Measurements from ENCODE around the gene PHIP.

Gene PHIP

GRCh38 chr6:79066828-79067227, 11.2 kb downstream of the PHIP start:
- Histone ChIP-seq H3K27me3 (ENCODE audit: control insufficient read depth in 1 of 2, insufficient read depth in 2 of 2, low read length in 2 of 2) (no peaks in the 10 kb centered on the region), H3K4me1 (ENCODE audit: insufficient read depth, low read length) (peaks cover 32% of the 10 kb centered on the region)

GRCh38 chr6:79066330-79066729, 11.7 kb downstream of the PHIP start:
- Histone ChIP-seq H3K27me3 (ENCODE audit: control insufficient read depth in 1 of 2, insufficient read depth in 2 of 2, low read length in 2 of 2) (no peaks in the 10 kb centered on the region), H3K4me1 (ENCODE audit: insufficient read depth, low read length) (peaks cover 28% of the 10 kb centered on the region), H3K9ac (ENCODE audit: low read length) (no peak overlapping the region), H3K4me3 (ENCODE audit: low read depth in 1 of 2, low read length in 2 of 2) (no peak overlapping the region), H3K9me3 (ENCODE audit: low read length) (no peaks in the 10 kb centered on the region), H3K36me3 (ENCODE audit: insufficient read depth, low read length) (no peaks in the 10 kb centered on the region), H3K27ac (ENCODE audit: low read depth, low read length) (no peak overlapping the region)

More at GRCh38 chr6:79066828-79067227, 11.2 kb downstream of the PHIP start:
- H3K4me3 ChIP-seq (ENCODE audit: low read depth in 1 of 2, low read length in 2 of 2): no peak overlapping the region
- no peaks in the 10 kb centered on the region for H3K9me3 ChIP-seq (ENCODE audit: low read length)
- no peak overlapping the region for H3K9ac ChIP-seq (ENCODE audit: low read length)
- H3K27ac ChIP-seq (ENCODE audit: low read depth, low read length): no peak overlapping the region
- H3K36me3 ChIP-seq (ENCODE audit: insufficient read depth, low read length): no peaks in the 10 kb centered on the region

- Histone ChIP-seq H3K4me3 (ENCODE audit: low read depth in 1 of 2, low read length in 2 of 2) (no peak overlapping the region), H3K27ac (ENCODE audit: low read depth, low read length) (no peak overlapping the region), H3K36me3 (ENCODE audit: insufficient read depth, low read length) (peaks cover 4% of the 10 kb centered on the region), H3K9me3 (ENCODE audit: low read length) (no peaks in the 10 kb centered on the region), H3K9ac (ENCODE audit: low read length) (no peak overlapping the region), H3K27me3 (ENCODE audit: control insufficient read depth in 1 of 2, insufficient read depth in 2 of 2, low read length in 2 of 2) (no peaks in the 10 kb centered on the region), H3K4me1 (ENCODE audit: insufficient read depth, low read length) (peaks cover 19% of the 10 kb centered on the region)
Observed at GRCh38 chr6:79065232-79065631, 12.8 kb downstream of the PHIP start.

GRCh38 chr6:79064635-79065034, 13.4 kb downstream of the PHIP start:
- Histone ChIP-seq H3K9me3 (ENCODE audit: low read length) (no peaks in the 10 kb centered on the region), H3K36me3 (ENCODE audit: insufficient read depth, low read length) (peaks cover 8% of the 10 kb centered on the region), H3K27me3 (ENCODE audit: control insufficient read depth in 1 of 2, insufficient read depth in 2 of 2, low read length in 2 of 2) (no peaks in the 10 kb centered on the region), H3K27ac (ENCODE audit: low read depth, low read length) (no peak overlapping the region), H3K9ac (ENCODE audit: low read length) (no peak overlapping the region), H3K4me3 (ENCODE audit: low read depth in 1 of 2, low read length in 2 of 2) (no peak overlapping the region), H3K4me1 (ENCODE audit: insufficient read depth, low read length) (peaks cover 15% of the 10 kb centered on the region)

GRCh38 chr6:79062708-79063107, 15.3 kb downstream of the PHIP start:
- Histone ChIP-seq H3K27me3 (ENCODE audit: control insufficient read depth in 1 of 2, insufficient read depth in 2 of 2, low read length in 2 of 2) (no peaks in the 10 kb centered on the region), H3K4me1 (ENCODE audit: insufficient read depth, low read length) (peaks cover 15% of the 10 kb centered on the region)

GRCh38 chr6:79057746-79058145, 20.3 kb downstream of the PHIP start:
- Histone ChIP-seq H3K36me3 (ENCODE audit: insufficient read depth, low read length) (peaks cover 19% of the 10 kb centered on the region), H3K27me3 (ENCODE audit: control insufficient read depth in 1 of 2, insufficient read depth in 2 of 2, low read length in 2 of 2) (no peaks in the 10 kb centered on the region), H3K9me3 (ENCODE audit: low read length) (no peaks in the 10 kb centered on the region), H3K4me1 (ENCODE audit: insufficient read depth, low read length) (no peaks in the 10 kb centered on the region), H3K9ac (ENCODE audit: low read length) (no peak overlapping the region), H3K27ac (ENCODE audit: low read depth, low read length) (no peak overlapping the region), H3K4me3 (ENCODE audit: low read depth in 1 of 2, low read length in 2 of 2) (no peak overlapping the region)

More at GRCh38 chr6:79062708-79063107, 15.3 kb downstream of the PHIP start:
- Histone ChIP-seq H3K36me3 (ENCODE audit: insufficient read depth, low read length) (peaks cover 19% of the 10 kb centered on the region), H3K4me3 (ENCODE audit: low read depth in 1 of 2, low read length in 2 of 2) (no peak overlapping the region), H3K9ac (ENCODE audit: low read length) (no peak overlapping the region), H3K27ac (ENCODE audit: low read depth, low read length) (no peak overlapping the region), H3K9me3 (ENCODE audit: low read length) (no peaks in the 10 kb centered on the region)

GRCh38 chr6:79056226-79056625, 21.8 kb downstream of the PHIP start:
- H3K27ac ChIP-seq (ENCODE audit: low read depth, low read length): no peak overlapping the region
- no peaks in the 10 kb centered on the region for H3K4me1 ChIP-seq (ENCODE audit: insufficient read depth, low read length)
- no peaks in the 10 kb centered on the region for H3K9me3 ChIP-seq (ENCODE audit: low read length)
- no peaks in the 10 kb centered on the region for H3K27me3 ChIP-seq (ENCODE audit: control insufficient read depth in 1 of 2, insufficient read depth in 2 of 2, low read length in 2 of 2)
- peaks cover 19% of the 10 kb centered on the region for H3K36me3 ChIP-seq (ENCODE audit: insufficient read depth, low read length)
- H3K9ac ChIP-seq (ENCODE audit: low read length): no peak overlapping the region
- no peak overlapping the region for H3K4me3 ChIP-seq (ENCODE audit: low read depth in 1 of 2, low read length in 2 of 2)

- Histone ChIP-seq H3K9ac (ENCODE audit: low read length) (no peak overlapping the region), H3K27me3 (ENCODE audit: control insufficient read depth in 1 of 2, insufficient read depth in 2 of 2, low read length in 2 of 2) (no peaks in the 10 kb centered on the region), H3K9me3 (ENCODE audit: low read length) (no peaks in the 10 kb centered on the region), H3K27ac (ENCODE audit: low read depth, low read length) (no peak overlapping the region), H3K4me1 (ENCODE audit: insufficient read depth, low read length) (no peaks in the 10 kb centered on the region), H3K4me3 (ENCODE audit: low read depth in 1 of 2, low read length in 2 of 2) (no peak overlapping the region), H3K36me3 (ENCODE audit: insufficient read depth, low read length) (peaks cover 3% of the 10 kb centered on the region)
Observed at GRCh38 chr6:79048611-79049010, 29.4 kb downstream of the PHIP start.

- H3K9ac ChIP-seq (ENCODE audit: low read length): no peak overlapping the region
- H3K36me3 ChIP-seq (ENCODE audit: insufficient read depth, low read length): peaks cover 3% of the 10 kb centered on the region
- no peak overlapping the region for H3K27ac ChIP-seq (ENCODE audit: low read depth, low read length)
- H3K4me3 ChIP-seq (ENCODE audit: low read depth in 1 of 2, low read length in 2 of 2): no peak overlapping the region
- H3K9me3 ChIP-seq (ENCODE audit: low read length): no peaks in the 10 kb centered on the region
- H3K27me3 ChIP-seq (ENCODE audit: control insufficient read depth in 1 of 2, insufficient read depth in 2 of 2, low read length in 2 of 2): no peaks in the 10 kb centered on the region
- no peaks in the 10 kb centered on the region for H3K4me1 ChIP-seq (ENCODE audit: insufficient read depth, low read length)
Observed at GRCh38 chr6:79047072-79047471, 31.0 kb downstream of the PHIP start.

- peaks cover 3% of the 10 kb centered on the region for H3K36me3 ChIP-seq (ENCODE audit: insufficient read depth, low read length)
Observed at GRCh38 chr6:79045966-79046365, 32.1 kb downstream of the PHIP start.

GRCh38 chr6:79042799-79043126, 35.3 kb downstream of the PHIP start:
- no peaks in the 10 kb centered on the region for H3K27me3 ChIP-seq (ENCODE audit: control insufficient read depth in 1 of 2, insufficient read depth in 2 of 2, low read length in 2 of 2)
- no peak overlapping the region for H3K4me3 ChIP-seq (ENCODE audit: low read depth in 1 of 2, low read length in 2 of 2)
- H3K36me3 ChIP-seq (ENCODE audit: insufficient read depth, low read length): peaks cover 3% of the 10 kb centered on the region
- no peaks in the 10 kb centered on the region for H3K4me1 ChIP-seq (ENCODE audit: insufficient read depth, low read length)
- no peaks in the 10 kb centered on the region for H3K9me3 ChIP-seq (ENCODE audit: low read length)
- H3K9ac ChIP-seq (ENCODE audit: low read length): no peak overlapping the region
- no peak overlapping the region for H3K27ac ChIP-seq (ENCODE audit: low read depth, low read length)

More at GRCh38 chr6:79045966-79046365, 32.1 kb downstream of the PHIP start:
- no peak overlapping the region for H3K9ac ChIP-seq (ENCODE audit: low read length)
- no peaks in the 10 kb centered on the region for H3K4me1 ChIP-seq (ENCODE audit: insufficient read depth, low read length)
- H3K4me3 ChIP-seq (ENCODE audit: low read depth in 1 of 2, low read length in 2 of 2): no peak overlapping the region
- no peaks in the 10 kb centered on the region for H3K27me3 ChIP-seq (ENCODE audit: control insufficient read depth in 1 of 2, insufficient read depth in 2 of 2, low read length in 2 of 2)
- no peak overlapping the region for H3K27ac ChIP-seq (ENCODE audit: low read depth, low read length)
- no peaks in the 10 kb centered on the region for H3K9me3 ChIP-seq (ENCODE audit: low read length)

GRCh38 chr6:79042088-79042798, 35.8 kb downstream of the PHIP start:
- Histone ChIP-seq H3K27ac (ENCODE audit: low read depth, low read length) (no peak overlapping the region), H3K9me3 (ENCODE audit: low read length) (no peaks in the 10 kb centered on the region), H3K4me1 (ENCODE audit: insufficient read depth, low read length) (no peaks in the 10 kb centered on the region), H3K9ac (ENCODE audit: low read length) (no peak overlapping the region), H3K4me3 (ENCODE audit: low read depth in 1 of 2, low read length in 2 of 2) (no peak overlapping the region), H3K27me3 (ENCODE audit: control insufficient read depth in 1 of 2, insufficient read depth in 2 of 2, low read length in 2 of 2) (no peaks in the 10 kb centered on the region), H3K36me3 (ENCODE audit: insufficient read depth, low read length) (peaks cover 3% of the 10 kb centered on the region)
